GM04503 (cell line): Measurements from ENCODE around the gene MIDN.
"Not testable (repeated sequence)": the region's sequence is repeated elsewhere in the genome, so short reads cannot be mapped to it uniquely, and the experiment has no call there.

ENCODE experiments used
- DNase-seq: peaks from one replicate; pipeline ENCODE4 v3.0.0-alpha.2; 2012; ENCODE audit warnings: low read depth

The MIDN gene

GRCh38 chr19:1246265-1247087, 1.9 kb upstream of the MIDN start:
- DNase-seq = not testable (repeated sequence)

- no peak for DNase-seq
Measured at GRCh38 chr19:1247748-1248138, 640 bp upstream of the MIDN start.

DNA sequence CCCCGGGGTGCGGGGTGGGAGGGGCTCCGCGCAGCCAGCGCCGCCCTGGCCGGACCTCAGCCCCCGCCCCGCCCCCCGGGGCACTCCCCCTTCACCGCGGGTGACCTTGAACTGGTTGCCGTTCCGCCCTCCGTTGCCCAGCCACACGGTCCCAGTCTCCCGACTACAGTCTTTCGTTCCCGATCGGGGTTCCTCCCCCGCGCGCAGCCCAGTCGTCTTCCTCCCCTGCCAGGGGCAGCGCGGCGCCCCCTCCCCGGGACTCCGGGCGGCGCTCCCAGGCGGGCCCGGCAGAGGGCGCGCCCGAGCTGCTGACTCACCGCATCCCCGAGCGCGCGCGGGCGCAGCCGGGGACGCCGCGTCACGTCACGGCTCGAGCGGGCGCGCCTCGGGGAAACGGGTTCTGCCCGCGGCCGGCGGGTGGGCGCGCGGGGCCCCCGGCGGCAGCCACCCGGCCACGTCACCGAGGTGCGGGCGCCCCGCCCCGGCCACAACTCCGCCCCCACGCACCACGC, 459 bp downstream of the MIDN start:
- no peak for DNase-seq

DNA sequence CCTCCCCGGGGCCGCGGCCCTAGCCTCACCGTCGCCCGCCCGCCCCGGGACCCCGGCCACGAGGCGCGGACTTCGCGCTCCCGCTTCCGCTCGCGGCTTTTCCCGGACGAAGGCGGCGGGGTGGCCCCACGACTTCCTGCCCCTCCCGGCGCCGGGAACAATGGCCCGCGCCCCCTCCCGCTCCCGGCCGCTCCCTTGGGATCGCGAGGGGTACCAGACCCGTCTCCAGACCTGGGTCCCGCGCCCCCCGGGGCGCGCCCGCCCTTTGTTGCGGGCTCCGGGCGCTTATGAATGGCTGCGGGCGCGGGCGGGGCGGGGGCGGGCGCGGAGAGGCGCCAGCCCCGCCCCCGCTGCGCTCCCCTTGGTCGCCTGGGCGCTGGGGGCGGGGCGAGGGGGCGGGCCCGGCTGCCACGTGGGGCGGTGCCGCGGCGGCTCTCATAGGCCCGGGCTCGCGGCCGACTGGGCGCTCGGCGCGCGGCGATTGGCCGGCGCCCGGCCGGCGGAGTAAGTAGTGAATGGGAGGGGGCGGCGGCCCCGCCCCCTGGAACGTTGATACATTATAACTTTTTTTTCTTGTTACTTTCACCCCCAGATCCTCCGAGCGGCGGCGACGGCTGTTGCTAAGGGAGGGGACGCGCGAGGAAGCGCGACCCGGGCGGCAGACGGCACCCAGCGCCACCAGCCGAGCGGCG, 1.1 kb downstream of the MIDN start:
- DNase-seq = no peak

DNA sequence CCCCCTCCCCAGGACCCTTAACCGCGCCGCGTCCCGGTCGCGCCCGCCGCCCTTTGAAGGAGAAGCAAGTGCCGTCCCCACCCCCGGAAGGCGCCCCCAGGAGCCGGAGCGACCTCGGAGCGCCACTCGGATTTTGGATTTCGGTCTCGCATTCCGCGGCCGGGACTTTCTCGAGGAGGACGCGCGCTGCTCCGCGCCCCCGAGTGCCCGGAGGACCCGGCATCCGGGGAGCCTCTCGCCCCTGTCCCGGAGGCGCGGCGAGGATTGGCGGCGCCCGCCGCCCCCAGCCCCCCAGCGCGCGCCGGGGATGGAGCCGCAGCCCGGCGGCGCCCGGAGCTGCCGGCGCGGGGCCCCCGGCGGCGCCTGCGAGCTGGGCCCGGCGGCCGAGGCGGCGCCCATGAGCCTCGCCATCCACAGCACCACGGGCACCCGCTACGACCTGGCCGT, 1.6 kb downstream of the MIDN start:
- DNase-seq = no peak

GRCh38 chr19:1250437-1251260, 2.3 kb downstream of the MIDN start:
- no peak for DNase-seq

DNA sequence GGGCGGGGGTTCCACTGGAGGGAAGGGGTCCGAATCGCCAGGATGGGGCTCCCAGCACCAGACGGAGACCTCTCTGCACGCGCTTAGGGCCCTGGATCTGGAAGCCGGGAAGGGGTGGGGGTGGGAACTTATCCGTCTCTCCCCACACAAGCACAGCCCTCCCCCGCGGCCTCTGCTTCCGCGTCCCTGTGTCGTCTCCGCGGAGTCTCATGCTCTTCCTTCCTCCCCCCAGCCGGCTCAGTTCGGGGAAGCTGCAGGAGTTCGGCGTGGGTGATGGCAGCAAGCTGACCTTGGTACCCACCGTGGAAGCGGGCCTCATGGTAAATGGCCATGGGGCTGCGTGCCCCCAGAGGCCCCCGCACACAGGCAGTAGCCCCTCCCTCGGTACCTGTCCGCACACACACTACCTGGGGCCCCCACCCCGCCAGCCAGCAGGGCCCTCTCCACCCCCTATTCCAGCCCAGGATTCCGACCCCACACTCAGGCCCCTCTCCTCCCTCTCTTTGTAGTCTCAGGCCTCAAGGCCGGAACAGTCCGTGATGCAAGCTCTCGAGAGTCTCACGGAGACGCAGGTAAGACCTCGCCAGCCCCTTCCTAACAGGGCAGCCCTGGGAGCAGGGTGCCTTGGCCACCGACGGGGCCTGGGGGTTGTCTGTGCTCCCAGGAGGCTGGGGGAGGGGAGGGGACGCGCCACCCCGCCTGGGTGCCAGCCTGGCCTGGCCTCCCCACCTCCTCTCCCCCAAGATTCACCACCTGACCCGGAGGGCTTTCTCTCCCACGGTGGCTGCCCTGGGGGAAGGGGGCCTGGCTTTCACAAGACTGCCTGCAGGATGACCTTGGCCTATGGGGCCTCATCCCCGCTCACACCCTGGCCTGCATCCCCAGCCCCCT, 3.2 kb downstream of the MIDN start:
- DNase-seq = no peak

GRCh38 chr19:1252221-1252820, 3.9 kb downstream of the MIDN start:
- peak; percentile 83 for DNase-seq

DNA sequence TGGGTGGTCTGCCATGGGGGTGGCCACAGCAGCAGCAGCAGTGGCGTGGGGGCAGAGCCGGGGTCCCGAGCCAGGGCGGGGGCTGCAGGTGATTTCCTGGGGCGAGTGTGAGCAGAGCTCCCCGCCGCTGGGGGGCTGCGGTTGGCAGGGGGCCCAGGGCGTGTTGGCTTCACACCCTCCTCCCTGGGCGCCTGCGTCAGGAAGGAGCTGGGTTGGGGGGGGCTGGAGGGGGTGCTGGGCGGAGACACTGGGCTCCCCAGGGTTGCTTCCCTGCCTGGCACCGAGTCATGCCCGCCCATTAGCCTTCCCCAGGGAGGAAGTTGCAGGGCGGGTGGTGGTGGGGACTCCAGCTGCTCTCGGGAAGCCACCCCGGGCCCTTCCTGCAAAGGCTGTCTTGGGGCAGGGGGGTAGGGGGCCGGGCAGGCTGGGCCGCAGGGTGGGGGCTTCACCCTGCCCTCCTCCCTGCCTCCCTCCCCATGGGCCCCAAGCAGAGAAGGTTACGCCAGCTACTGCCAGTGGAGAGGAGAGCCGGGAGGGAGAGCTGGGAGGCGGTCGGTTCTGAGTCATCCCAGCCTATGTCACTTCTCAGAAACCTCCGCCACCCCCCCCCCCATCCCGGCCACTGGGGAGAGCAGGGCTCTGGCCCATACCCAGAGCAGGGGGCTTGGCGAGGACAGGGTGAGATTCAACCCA, 4.6 kb downstream of the MIDN start:
- DNase-seq = peak; percentile 81

DNA sequence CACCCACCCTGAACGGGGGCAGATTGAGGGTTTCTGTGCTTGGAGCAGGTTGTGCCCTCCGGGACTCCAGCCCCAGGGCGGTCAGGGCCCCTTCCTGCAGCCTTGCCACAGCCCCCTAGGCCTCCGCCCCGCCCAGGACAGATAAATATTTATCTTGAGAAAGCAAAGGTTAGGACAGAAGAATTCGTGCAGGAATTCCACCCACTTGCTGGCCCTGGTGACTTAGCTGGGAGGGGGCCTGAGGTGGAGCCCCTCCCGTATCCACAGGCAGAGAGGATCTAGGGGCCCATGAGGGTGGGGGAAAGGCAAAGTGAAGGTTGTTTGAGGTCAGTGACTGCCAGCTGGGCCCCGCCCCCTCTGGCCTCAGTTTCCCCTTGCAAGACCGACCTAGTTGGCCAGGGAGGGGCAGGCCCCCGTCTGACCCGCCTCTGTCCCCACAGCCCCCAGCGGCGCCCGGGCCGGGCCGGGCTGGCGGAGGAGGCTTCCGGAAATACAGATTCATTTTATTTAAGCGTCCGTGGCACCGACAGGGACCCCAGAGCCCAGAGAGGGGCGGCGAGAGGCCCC, 5.2 kb downstream of the MIDN start:
- DNase-seq = no peak

- DNase-seq = no peak
Measured at GRCh38 chr19:1254081-1254527, 5.7 kb downstream of the MIDN start.

GRCh38 chr19:1254530-1255185, 6.3 kb downstream of the MIDN start:
- DNase-seq = no peak

GRCh38 chr19:1255186-1256161, 7.1 kb downstream of the MIDN start:
- no peak for DNase-seq

DNA sequence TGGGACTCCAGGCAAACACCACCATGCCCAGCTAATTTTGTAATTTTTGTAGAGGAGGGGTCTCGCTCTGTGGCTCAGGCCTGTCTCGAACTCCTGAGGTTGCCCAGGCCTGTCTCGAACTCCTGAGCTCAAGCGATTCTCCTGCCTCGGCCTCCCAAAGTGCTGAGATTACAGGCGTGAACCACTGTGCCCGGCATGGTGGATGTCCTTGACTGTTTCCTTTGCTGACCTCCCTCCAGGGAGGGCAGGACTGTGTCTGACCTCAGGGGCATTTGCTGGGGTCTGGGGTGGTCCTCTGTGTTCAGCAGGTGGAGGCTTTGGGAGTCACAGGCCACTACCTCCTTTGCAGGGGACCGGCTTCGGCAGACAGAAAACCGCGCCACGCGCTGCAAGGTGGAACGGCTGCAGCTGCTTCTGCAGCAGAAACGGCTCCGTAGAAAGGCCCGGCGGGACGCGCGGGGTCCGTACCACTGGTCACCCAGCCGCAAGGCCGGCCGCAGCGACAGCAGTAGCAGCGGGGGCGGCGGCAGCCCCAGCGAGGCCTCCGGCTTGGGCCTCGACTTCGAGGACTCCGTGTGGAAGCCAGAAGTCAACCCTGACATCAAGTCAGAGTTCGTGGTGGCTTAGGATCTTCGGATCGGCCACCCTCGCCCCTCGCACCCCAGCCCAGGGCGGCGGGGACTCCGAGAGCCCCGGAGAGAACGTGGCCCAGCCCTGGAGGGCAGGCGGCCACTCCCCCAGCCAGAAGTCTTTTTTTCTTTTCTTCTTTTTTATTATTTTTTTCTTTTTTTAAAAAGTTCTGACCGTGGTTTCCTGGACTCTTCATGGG, 8.5 kb downstream of the MIDN start:
- DNase-seq = no peak

GRCh38 chr19:1257475-1258162, 9.2 kb downstream of the MIDN start:
- DNase-seq = no peak

DNA sequence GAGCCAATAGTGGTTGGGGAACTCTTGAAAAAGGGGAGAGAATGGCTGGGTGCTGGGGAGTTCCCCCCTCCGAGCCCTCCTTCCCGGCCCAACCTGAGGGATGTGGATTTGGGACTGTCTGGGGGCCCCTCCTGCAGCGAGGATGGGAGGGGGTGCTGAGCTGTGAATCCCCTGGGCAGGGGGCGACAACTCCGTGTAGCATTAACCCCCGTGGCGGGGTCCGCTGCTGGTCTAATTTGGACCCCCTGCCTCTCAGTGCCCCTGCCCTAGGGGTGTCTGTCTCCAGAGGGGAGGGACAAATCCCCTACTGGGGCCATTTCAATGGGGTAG, 9.7 kb downstream of the MIDN start:
- DNase-seq = no peak

- no peak for DNase-seq
Measured at GRCh38 chr19:1258707-1259205, 10.4 kb downstream of the MIDN start.
